NK-92 (cell line): ENCODE measurements around the gene KLHL14.
"Not testable (repeated sequence)": the region's sequence is repeated elsewhere in the genome, so short reads cannot be mapped to it uniquely, and the experiment has no call there.

Experiments used
- DNase-seq: peaks from one replicate; lab custom pipeline; 2025; ENCODE audit not compliant: unreplicated experiment; lab: John Stamatoyannopoulos, UW

KLHL14 gene

DNA sequence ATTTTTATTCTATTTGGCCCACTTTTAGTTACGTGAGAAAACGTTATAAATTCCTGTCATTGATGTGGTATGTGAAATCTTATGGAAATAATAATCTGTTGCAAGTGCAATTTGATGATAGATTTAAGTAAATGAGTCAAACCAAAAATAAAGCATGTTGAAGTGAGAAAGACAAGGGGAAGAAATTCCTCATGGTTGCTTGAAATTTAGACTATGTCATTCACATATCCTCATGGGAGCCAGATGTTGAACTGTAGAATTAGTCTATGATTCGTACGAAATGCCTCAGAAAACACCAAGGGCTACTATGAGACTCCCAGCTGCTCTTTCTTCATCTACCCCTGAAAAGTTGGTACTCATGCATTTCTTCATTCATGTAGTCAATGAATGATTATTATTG lies 55.7 kb downstream of the KLHL14 start:
- no peak for DNase-seq

DNA sequence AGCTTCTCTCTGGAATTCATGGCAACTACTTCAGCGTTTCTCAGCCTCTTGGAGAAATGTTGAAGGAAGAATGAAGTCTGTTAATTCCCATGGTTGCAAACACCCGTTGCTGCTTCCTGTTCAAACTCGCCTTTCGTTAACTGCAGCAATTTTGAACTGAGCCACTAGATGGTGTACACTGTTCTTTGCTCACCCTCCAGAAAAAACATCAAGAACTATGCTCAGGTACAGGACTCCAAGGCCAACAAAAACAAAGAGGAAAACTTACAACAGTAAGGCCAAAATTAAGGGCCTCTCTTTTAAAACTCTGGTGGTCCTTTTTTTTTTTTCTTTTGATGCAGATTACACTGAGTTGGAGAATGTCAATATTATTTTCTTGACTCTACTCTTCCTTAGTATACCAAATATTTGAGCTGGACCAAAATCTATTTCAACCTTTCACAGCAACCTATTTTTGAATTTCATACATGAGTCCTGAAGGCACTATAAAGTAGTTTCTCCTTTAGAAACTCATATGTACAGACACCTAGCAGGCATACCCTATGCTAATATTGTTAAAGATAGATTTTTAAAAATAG lies 58.2 kb downstream of the KLHL14 start:
- DNase-seq, result no peak

DNA sequence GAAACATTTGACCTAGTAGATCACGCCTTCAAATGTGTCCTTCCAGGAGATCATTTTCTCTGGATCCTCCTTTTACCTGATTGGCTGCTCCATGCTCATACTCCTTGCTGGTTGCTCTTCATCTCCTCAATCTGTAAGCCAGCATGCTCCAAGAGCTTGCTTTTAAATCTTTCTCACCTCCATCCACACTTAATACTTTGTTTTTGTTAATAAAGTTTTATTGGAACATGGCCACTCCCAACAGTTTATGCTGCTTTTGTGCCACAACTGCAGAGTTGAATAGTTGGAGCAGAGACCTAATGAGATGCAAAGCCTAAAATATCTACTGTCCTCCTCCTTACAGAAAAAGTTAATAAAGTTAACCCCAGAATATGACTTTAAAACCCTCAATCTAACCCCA lies 60.0 kb downstream of the KLHL14 start:
- no peak for DNase-seq

DNA sequence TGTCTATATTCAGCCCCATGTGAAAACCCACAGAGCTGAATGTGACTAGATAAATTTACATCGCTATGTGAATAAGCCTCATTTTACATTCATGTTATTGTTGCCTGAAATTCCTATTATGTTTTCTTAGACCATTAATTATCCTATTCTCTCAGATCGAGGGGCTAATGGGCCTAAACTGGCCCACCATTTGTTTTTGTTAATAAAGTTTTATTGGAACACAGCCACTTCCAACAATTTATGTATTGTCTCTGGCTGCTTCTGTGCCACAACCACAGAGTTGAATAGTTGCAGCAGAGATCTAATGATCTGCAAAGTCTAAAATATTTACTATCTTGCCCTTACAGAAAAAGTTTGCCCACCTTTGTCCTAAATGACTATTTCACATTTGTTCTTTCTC lies 61.0 kb downstream of the KLHL14 start:
- DNase-seq, result no peak

DNA sequence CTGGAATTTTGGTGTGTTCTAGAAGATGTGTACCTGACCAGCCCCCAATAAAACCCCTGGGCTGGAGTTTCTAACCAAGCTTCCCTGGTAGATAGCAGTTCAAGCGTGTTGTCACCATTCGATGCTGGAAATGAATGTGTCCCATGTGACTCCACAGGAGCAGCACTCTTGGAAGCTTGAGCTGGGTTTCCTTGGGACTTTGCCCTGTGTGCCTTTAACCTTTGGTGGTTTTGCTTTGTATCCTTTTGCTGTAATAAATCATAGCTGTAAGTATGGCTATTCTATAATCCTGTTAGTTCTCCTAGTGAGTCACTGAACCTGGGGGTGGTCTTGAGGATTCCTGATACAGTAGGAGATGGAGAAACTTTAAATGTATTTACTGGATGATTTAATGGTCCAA lies 65.2 kb downstream of the KLHL14 start:
- no peak for DNase-seq

DNA sequence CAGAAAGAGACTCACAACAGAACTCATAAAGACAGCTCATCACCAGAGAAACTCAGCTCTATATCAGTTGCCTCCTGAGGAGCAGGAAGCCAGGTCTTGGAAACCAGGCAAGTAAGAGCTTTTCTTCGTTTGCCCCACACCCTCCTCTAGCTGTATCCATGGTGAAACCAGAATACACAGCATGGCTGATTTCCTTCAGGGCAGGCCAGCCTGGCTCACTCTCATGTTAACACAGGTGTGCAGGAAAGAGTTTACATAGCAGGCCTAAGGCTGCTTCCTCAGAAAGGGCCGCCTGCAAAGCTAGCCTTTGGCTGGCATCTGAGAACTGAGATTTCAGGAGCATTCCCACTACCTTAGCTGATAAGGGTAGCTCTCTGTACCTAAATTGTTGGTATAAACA lies 65.7 kb downstream of the KLHL14 start:
- DNase-seq, result no peak

DNA sequence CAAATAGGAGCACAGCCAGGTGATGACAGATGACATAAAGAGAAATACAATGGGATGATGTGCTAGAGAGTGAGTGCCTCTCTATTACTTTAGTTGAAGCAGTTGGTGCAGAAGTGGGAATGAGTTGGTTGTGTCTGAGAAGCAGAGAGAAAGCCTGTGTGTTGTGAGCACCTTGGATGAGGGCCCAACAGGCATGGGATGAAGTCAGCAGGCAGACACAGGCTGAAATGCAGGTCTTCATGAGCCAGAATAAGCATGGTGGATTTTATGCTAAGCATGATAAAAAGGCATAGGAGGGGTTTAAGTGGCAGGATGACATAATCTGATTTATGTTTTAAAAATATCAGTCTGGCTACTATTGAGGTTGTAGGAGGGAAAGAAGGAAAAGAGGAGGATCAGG lies 71.5 kb downstream of the KLHL14 start:
- no peak for DNase-seq

DNA sequence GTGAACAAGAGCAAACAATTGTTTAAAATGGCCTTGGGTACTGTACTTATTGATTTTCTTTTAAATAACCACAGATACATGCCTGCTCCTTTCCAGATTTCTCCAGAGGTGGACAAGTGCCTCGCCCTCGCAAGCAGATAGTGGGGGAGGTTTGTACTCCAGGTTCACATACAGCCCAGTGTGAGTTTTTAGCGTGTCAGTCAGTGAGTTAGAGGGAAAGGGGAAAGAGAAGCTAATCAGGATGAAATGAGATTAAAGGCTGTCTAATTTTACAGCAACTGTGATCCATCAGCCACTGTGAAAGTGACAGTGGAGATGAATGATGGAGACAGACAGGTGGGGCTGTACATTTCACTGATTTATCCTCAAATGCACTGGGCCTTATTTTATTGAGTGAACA lies 74.7 kb downstream of the KLHL14 start:
- DNase-seq, result no peak

DNA sequence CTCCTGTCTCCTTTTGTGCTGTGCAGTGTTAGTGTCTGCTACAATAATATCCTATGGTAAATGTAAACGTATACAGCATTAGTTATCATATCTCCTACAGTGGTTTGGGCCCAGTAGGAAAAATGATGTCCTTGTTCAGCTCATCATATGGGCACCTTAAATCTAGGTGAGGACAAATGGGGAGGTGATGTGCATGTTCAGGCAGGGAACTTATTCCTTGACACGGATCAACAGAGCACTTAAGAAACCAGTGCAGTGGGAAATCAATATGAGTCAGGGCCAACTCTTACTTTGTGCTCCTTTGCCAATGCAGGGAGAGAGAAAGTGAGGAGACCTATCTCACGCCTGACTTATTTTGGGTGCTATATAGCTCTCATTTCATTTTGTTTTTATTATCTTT lies 76.4 kb downstream of the KLHL14 start:
- no peak for DNase-seq

DNA sequence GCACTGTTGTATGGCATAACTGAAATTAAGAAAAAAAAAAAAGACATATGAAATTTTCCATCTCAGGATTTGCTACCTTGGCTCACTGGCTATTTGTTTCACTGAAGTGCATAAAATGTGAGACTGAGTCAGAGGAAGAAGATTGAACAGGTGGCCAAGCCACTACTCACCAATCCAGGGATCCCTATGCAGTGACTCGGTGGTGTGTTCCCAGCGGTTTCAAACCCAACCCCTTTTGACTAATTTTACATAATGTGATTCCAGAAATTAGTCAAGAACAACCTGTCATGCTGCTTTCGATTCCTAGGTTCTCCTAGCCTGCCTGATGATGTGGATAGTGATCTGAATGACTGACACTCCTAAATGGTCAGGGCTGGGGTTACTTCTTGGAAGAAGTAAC lies 77.3 kb downstream of the KLHL14 start:
- no peak for DNase-seq

DNA sequence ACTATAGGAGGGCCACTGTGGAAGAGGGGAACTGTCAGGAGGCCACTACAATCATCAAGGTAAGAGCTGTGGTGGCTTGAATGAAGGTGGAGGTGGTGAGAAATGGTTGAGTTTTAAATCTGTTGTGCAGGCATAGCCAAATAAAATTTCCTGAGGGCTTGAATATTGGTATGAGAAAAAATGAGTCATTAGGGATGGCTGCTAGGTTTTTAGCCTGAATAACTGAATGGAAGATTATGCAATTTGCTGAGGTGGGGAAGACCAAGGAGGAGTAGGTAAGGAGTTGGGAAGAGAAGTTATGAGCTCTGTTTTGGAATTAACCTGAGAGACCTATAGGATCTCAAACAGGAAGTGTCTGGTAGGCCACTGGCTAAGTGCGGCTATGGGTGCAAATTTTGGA lies 84.0 kb downstream of the KLHL14 start:
- no peak for DNase-seq

DNA sequence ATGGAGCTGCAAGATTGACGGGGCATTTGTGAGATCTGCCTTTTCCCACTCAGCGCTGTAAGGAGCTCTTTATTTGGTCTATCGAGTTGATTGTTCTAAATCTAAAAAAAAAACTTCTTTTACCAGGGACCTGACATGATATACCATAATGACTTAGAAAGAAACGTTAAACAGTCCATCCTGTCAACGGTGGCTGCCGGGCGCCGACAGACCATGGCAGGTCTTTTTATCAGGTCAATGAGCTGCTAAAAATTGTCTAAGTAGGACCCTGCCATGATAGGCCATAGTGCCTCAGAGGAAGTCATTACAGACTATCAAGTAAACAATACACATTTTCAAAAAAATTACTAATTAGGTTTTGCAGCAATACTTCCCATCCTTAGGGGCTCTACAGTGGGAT lies 87.9 kb downstream of the KLHL14 start:
- DNase-seq, result no peak

DNA sequence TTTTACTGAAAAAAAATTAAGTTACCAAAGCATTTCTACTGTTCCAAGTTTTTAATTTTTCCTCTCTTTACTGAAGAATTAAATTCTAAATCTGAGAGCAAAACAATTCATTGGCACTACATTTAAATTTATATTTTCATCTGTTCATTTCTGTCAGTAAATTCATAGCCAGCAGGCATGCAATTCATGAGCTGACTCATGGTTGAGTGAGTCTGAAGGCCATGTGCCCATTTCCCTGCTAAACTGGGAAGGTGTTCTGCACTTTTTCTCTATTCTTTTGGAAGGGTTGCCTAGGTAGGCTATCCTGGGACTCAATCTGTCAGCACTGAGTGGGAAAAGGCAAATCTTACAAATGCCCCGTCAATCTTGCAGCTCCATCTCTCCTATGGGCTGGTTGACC lies 88.7 kb downstream of the KLHL14 start:
- DNase-seq, result no peak

DNA sequence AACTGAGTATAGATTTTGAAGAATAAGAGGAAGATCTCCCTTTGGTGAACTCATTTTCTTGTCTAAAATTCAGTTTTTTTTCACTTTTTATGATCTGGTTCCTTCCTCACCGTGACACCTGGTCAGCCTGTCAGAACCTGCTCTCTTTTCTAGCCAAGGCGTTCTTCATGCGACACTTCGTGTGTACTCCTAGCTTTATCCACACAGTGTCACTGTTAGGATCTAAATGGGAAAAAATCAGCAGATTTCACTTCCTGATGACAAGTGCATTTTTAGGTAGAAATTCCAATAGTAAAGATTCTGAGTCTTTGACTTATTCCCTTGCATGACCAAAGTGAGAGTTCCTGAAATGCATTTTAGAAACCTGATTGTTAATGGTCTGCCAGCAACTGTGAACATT lies 89.8 kb downstream of the KLHL14 start:
- no peak for DNase-seq

DNA sequence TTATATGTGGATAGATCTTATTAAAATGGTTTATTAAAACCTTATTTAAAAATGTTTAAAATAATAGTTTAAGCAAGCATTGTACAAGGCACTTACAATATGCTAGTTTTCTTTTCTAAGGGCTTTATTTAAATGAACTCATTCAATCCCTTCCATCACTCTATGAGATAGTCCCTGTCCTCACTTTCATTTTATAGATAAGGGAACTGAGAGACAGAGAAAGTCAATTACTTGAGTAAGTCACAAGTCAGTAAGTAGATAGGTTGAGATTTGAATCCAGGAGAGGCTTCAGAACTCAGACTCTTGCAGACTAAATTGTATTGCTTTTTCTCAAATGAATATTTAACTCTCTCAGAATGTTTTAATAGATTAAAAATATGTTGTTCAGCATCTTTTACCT lies 95.2 kb downstream of the KLHL14 start:
- no peak for DNase-seq

DNA sequence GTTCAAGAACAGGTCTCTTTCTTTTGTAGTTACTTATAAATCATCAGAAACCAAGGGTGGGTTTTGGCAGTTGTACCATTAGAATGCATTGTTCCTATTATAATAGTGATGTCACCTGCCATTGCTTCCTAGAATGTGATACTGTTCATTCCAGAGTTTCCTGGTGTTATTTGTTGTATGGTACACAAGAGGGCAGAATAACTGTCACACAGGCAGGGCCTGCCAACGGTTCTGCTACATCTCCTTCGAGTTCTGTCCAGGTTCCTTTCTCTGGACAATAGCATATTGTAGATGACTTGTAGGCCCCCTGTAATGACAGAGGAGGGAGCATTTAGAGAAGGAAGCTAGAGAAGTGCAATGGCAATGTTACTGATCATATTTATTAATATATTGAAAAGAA lies 98.3 kb downstream of the KLHL14 start:
- no peak for DNase-seq

DNA sequence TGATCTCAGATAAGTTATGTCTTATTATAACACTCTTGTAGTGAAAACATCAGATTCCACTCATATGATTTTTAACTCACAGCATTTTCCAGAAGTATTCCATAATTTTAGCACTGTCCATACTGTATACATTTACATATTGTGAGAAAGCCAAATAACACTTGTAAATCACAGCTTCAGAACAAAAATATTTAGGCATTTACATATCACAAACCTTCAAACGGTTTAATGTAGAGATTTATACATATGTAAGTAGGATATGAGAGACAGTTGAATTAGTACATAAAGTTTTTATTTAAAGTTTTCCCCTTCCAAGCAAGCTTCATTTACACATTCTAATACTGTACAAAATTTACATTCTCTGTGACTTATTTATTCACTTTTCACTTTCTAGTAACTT lies 100.4 kb downstream of the KLHL14 start:
- DNase-seq, result no peak

DNA sequence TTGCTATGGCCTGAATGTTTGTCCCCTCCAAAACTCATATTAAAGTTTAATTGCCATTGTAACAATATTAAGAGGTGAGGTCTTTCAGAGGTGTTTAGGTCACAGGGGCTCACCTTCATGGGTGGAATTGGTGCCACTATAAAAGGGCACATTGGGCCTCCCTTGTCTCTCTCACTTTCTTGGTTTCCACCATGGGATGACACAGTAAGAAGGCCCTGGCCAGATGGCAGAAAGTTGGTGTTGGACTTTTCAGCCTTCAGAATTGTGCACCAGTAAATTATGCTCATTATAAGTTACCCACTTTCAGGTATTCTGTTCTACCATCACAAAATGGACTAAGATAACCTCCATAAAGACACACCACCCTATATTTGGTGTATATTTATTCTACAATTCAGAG lies 102.1 kb downstream of the KLHL14 start:
- no peak for DNase-seq

DNA sequence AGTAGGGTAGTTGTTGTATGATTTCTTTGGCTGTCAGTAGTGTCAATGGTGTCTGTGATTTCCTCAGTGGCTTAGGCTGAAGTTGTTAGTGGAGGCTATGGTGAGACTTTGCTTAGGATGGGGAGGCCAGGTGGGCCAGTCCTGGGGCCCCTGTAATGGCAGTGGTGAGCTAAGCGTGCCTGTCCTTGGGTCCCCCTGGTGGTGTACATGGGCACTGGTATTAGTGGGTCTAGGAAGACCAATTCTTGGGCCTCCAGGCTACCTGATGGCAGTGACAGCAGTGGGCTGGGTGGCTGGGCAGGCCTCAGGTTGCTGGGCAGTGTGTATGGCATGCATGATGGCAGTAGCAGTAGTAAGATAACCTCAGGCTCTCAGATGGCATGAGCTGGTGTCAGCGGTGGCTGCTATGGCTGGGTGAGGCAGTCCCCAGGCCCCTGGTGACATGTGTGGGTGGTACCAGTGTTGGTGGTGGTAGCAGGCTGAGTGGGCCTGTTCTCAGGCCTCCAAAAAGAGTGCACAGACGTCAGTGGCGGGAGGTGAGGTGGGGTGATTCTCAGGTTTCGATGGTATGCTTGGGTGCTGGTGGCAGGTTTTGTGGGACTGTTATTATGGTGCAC lies 103.2 kb downstream of the KLHL14 start:
- DNase-seq, result no peak

DNA sequence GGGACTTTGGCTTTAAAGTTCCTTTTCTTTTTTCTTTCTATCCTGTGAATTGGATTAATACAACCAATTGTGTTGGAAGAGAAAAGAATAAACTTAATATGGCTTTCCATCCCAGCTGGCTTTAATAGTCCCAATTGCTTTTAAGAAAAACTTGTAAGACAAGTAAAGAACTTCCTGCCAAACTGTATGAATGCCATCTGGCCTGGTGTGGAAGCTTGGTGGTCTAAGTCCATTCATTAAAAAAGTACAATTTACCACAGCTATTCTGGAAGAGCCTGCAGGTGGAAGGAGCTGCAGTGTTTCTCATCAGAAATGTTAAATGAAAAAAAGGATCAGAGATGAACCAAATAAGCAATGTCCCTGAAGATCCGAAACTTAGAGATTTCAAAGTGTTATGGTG lies 103.9 kb downstream of the KLHL14 start:
- DNase-seq, result no peak

DNA sequence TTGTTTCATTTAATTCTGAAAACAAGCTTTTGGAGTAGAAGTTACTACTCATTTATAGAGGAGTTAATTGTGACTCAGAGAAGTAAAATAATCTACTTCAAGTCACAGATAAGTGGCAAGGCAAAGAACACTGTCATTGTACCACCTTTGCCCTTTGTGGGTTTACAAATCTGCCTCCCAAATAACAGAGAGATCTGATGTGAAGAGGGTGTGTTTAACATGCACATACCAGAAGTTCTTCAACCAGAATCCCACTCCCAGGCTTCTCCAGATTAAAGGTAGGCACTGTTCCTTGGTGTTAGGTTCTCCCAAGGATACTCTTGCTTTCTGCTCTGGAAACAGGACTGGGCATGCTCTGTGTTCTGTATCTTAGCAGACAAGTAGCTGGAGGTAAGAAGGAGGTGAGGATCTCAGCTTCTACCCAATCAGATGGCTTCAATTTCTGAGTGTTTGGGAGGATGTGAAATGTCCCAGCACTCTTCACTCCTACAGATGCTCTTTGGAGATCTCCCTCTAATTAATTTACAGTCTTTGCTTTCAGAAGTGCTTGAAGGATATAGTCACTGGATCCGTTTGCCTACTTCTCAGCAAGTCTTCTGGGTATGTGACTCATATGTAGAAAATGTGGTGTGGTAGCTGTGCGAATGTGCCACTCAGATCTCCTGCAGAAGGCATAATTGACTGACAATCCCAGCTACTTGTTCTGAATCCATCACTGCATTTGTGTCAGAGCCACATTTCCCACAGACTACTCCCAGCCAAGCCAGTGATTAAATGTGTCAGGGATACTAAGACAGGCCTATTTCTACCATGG lies 111.1 kb downstream of the KLHL14 start:
- no peak for DNase-seq

DNA sequence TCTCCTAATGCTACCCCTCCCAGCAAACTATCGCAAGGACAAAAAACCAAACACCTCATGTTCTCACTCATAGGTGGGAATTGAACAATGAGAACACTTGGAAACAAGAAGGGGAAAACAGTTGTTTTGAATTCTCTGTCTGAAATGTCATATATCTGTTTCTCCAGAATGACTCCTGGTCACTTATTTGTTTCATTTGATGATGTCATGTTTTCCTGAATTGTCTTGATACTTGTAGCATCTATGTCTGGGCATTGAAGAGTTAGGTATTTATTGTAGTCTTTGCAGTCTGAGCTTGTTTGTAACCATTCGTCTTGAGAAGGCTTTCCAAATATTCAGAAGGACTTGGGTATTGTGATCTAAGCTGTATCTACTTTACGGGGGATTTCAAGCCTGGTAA lies 118.3 kb downstream of the KLHL14 start:
- DNase-seq, result not testable (repeated sequence)

DNA sequence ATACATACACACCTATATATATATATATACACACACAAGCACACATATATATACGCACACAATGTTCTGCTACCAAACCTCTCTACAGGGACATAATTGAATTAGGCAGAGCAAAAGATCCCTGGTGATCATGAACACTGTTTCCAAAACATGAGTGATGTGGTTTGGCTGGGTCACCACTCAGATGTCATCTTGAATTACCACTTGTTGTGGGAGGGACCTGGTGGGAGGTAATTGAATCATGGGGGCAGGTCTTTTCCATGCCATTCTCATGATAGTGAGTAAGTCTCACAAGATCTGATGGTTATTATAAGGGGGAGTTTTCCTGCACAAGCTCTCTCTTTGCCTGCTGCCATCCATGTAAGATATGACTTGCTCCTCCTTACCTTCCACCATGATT lies 135.2 kb downstream of the KLHL14 start:
- not testable (repeated sequence) for DNase-seq
